Measurements from ENCODE around the gene CDCA3.

CDCA3 gene

GRCh38 chr12:6820166-6820565 is 30.9 kb downstream of the CDCA3 start:
- no peaks in the 10 kb centered on the region for H3K36me3 ChIP-seq (ENCODE audit: control insufficient read depth, insufficient read depth, low read length)
- H3K9me3 ChIP-seq (ENCODE audit: control insufficient read depth, low read length) = no peaks in the 10 kb centered on the region
- no peak overlapping the region for H3K4me3 ChIP-seq (ENCODE audit: insufficient read depth, low read depth, low read length)
- H3K27ac ChIP-seq (ENCODE audit: insufficient read depth, low read depth, low read length, poor library complexity, severe bottlenecking) = peak overlapping the region; percentile 67
- WGBS, 2 experiments = 31 to 34% methylated on average over 5 of the region's 5 CpGs
- peaks cover 63% of the 10 kb centered on the region for H3K4me1 ChIP-seq (ENCODE audit: control insufficient read depth, insufficient read depth, low read length)
- no peaks in the 10 kb centered on the region for H3K27me3 ChIP-seq (ENCODE audit: control insufficient read depth, insufficient read depth, low read length, poor library complexity, severe bottlenecking)

GRCh38 chr12:6819106-6820030 is 31.7 kb downstream of the CDCA3 start:
- Histone ChIP-seq H3K36me3 (ENCODE audit: control insufficient read depth, insufficient read depth, low read length) (no peaks in the 10 kb centered on the region), H3K9me3 (ENCODE audit: control insufficient read depth, low read length) (no peaks in the 10 kb centered on the region), H3K27ac (ENCODE audit: insufficient read depth, low read depth, low read length, poor library complexity, severe bottlenecking) (peak overlapping the region; percentile 67), H3K4me3 (ENCODE audit: insufficient read depth, low read depth, low read length) (no peak overlapping the region), H3K27me3 (ENCODE audit: control insufficient read depth, insufficient read depth, low read length, poor library complexity, severe bottlenecking) (no peaks in the 10 kb centered on the region), H3K4me1 (ENCODE audit: control insufficient read depth, insufficient read depth, low read length) (peaks cover 59% of the 10 kb centered on the region)
- 75 to 79% methylated on average over 13 of the region's 13 CpGs for WGBS, 2 experiments

GRCh38 chr12:6818645-6819044 is 32.4 kb downstream of the CDCA3 start:
- no peaks in the 10 kb centered on the region for H3K36me3 ChIP-seq (ENCODE audit: control insufficient read depth, insufficient read depth, low read length)
- 72 to 84% methylated on average over 5 of the region's 5 CpGs for WGBS, 2 experiments
- H3K4me1 ChIP-seq (ENCODE audit: control insufficient read depth, insufficient read depth, low read length) = peaks cover 54% of the 10 kb centered on the region

GRCh38 chr12:6818222-6818621 is 32.9 kb downstream of the CDCA3 start:
- Histone ChIP-seq H3K27ac (ENCODE audit: insufficient read depth, low read depth, low read length, poor library complexity, severe bottlenecking) (no peak overlapping the region), H3K4me1 (ENCODE audit: control insufficient read depth, insufficient read depth, low read length) (peaks cover 50% of the 10 kb centered on the region), H3K4me3 (ENCODE audit: insufficient read depth, low read depth, low read length) (no peak overlapping the region), H3K36me3 (ENCODE audit: control insufficient read depth, insufficient read depth, low read length) (no peaks in the 10 kb centered on the region), H3K9me3 (ENCODE audit: control insufficient read depth, low read length) (no peaks in the 10 kb centered on the region), H3K27me3 (ENCODE audit: control insufficient read depth, insufficient read depth, low read length, poor library complexity, severe bottlenecking) (no peaks in the 10 kb centered on the region)
- WGBS, 2 experiments = 63 to 68% methylated on average over 10 of the region's 10 CpGs

More at GRCh38 chr12:6818645-6819044, 32.4 kb downstream of the CDCA3 start:
- no peaks in the 10 kb centered on the region for H3K27me3 ChIP-seq (ENCODE audit: control insufficient read depth, insufficient read depth, low read length, poor library complexity, severe bottlenecking)
- no peak overlapping the region for H3K27ac ChIP-seq (ENCODE audit: insufficient read depth, low read depth, low read length, poor library complexity, severe bottlenecking)
- H3K9me3 ChIP-seq (ENCODE audit: control insufficient read depth, low read length) = no peaks in the 10 kb centered on the region
- no peak overlapping the region for H3K4me3 ChIP-seq (ENCODE audit: insufficient read depth, low read depth, low read length)

GRCh38 chr12:6817662-6818157 is 33.4 kb downstream of the CDCA3 start:
- Histone ChIP-seq H3K36me3 (ENCODE audit: control insufficient read depth, insufficient read depth, low read length) (no peaks in the 10 kb centered on the region), H3K4me3 (ENCODE audit: insufficient read depth, low read depth, low read length) (no peak overlapping the region), H3K27ac (ENCODE audit: insufficient read depth, low read depth, low read length, poor library complexity, severe bottlenecking) (no peak overlapping the region), H3K27me3 (ENCODE audit: control insufficient read depth, insufficient read depth, low read length, poor library complexity, severe bottlenecking) (no peaks in the 10 kb centered on the region), H3K9me3 (ENCODE audit: control insufficient read depth, low read length) (no peaks in the 10 kb centered on the region), H3K4me1 (ENCODE audit: control insufficient read depth, insufficient read depth, low read length) (peaks cover 45% of the 10 kb centered on the region)
- WGBS, 2 experiments = 82 to 91% methylated on average over 20 of the region's 20 CpGs

GRCh38 chr12:6817098-6817497 is 34.0 kb downstream of the CDCA3 start:
- peaks cover 39% of the 10 kb centered on the region for H3K4me1 ChIP-seq (ENCODE audit: control insufficient read depth, insufficient read depth, low read length)
- WGBS, 2 experiments = 92 to 97% methylated on average over 8 of the region's 8 CpGs

GRCh38 chr12:6816598-6816997 is 34.5 kb downstream of the CDCA3 start:
- WGBS, 2 experiments = 94 to 95% methylated on average over 3 of the region's 3 CpGs
- Histone ChIP-seq H3K27me3 (ENCODE audit: control insufficient read depth, insufficient read depth, low read length, poor library complexity, severe bottlenecking) (no peaks in the 10 kb centered on the region), H3K9me3 (ENCODE audit: control insufficient read depth, low read length) (no peaks in the 10 kb centered on the region), H3K36me3 (ENCODE audit: control insufficient read depth, insufficient read depth, low read length) (no peaks in the 10 kb centered on the region), H3K4me3 (ENCODE audit: insufficient read depth, low read depth, low read length) (no peak overlapping the region), H3K4me1 (ENCODE audit: control insufficient read depth, insufficient read depth, low read length) (peaks cover 35% of the 10 kb centered on the region), H3K27ac (ENCODE audit: insufficient read depth, low read depth, low read length, poor library complexity, severe bottlenecking) (no peak overlapping the region)

More at GRCh38 chr12:6817098-6817497, 34.0 kb downstream of the CDCA3 start:
- Histone ChIP-seq H3K36me3 (ENCODE audit: control insufficient read depth, insufficient read depth, low read length) (no peaks in the 10 kb centered on the region), H3K4me3 (ENCODE audit: insufficient read depth, low read depth, low read length) (no peak overlapping the region), H3K27ac (ENCODE audit: insufficient read depth, low read depth, low read length, poor library complexity, severe bottlenecking) (no peak overlapping the region), H3K9me3 (ENCODE audit: control insufficient read depth, low read length) (no peaks in the 10 kb centered on the region), H3K27me3 (ENCODE audit: control insufficient read depth, insufficient read depth, low read length, poor library complexity, severe bottlenecking) (no peaks in the 10 kb centered on the region)

GRCh38 chr12:6813363-6813762 is 37.7 kb downstream of the CDCA3 start:
- Histone ChIP-seq H3K4me1 (ENCODE audit: control insufficient read depth, insufficient read depth, low read length) (peaks cover 11% of the 10 kb centered on the region), H3K4me3 (ENCODE audit: insufficient read depth, low read depth, low read length) (no peak overlapping the region)
- 89 to 95% methylated on average over 3 to 4 of the region's 4 CpGs for WGBS, 2 experiments

GRCh38 chr12:6810758-6811157 is 40.3 kb downstream of the CDCA3 start:
- H3K4me1 ChIP-seq (ENCODE audit: control insufficient read depth, insufficient read depth, low read length) = peaks cover 4% of the 10 kb centered on the region
- no peaks in the 10 kb centered on the region for H3K27me3 ChIP-seq (ENCODE audit: control insufficient read depth, insufficient read depth, low read length, poor library complexity, severe bottlenecking)
- no peaks in the 10 kb centered on the region for H3K36me3 ChIP-seq (ENCODE audit: control insufficient read depth, insufficient read depth, low read length)
- no peak overlapping the region for H3K4me3 ChIP-seq (ENCODE audit: insufficient read depth, low read depth, low read length)
- H3K27ac ChIP-seq (ENCODE audit: insufficient read depth, low read depth, low read length, poor library complexity, severe bottlenecking) = no peak overlapping the region
- WGBS, 2 experiments = 72 to 89% methylated on average over 1 of the region's 1 CpG
- no peaks in the 10 kb centered on the region for H3K9me3 ChIP-seq (ENCODE audit: control insufficient read depth, low read length)

More at GRCh38 chr12:6813363-6813762, 37.7 kb downstream of the CDCA3 start:
- Histone ChIP-seq H3K27ac (ENCODE audit: insufficient read depth, low read depth, low read length, poor library complexity, severe bottlenecking) (no peak overlapping the region), H3K9me3 (ENCODE audit: control insufficient read depth, low read length) (no peaks in the 10 kb centered on the region), H3K36me3 (ENCODE audit: control insufficient read depth, insufficient read depth, low read length) (no peaks in the 10 kb centered on the region), H3K27me3 (ENCODE audit: control insufficient read depth, insufficient read depth, low read length, poor library complexity, severe bottlenecking) (no peaks in the 10 kb centered on the region)

GRCh38 chr12:6809056-6809455 is 42.0 kb downstream of the CDCA3 start:
- no peaks in the 10 kb centered on the region for H3K9me3 ChIP-seq (ENCODE audit: control insufficient read depth, low read length)

More at GRCh38 chr12:6809056-6809455, 42.0 kb downstream of the CDCA3 start:
- 82 to 83% methylated on average over 10 of the region's 10 CpGs for WGBS, 2 experiments
- Histone ChIP-seq H3K27me3 (ENCODE audit: control insufficient read depth, insufficient read depth, low read length, poor library complexity, severe bottlenecking) (no peaks in the 10 kb centered on the region), H3K27ac (ENCODE audit: insufficient read depth, low read depth, low read length, poor library complexity, severe bottlenecking) (no peak overlapping the region), H3K4me3 (ENCODE audit: insufficient read depth, low read depth, low read length) (no peak overlapping the region), H3K4me1 (ENCODE audit: control insufficient read depth, insufficient read depth, low read length) (peaks cover 4% of the 10 kb centered on the region), H3K36me3 (ENCODE audit: control insufficient read depth, insufficient read depth, low read length) (no peaks in the 10 kb centered on the region)
